HEK293 (cell line): ENCODE results near the gene ATP2A3.

ENCODE experiments used
- CTCF ChIA-PET: fragments of 350-600 bp; formaldehyde crosslinking; extraction: SDS; loops from one replicate; lab custom pipeline; 2021; ENCODE audit warnings: antibody characterized with exemption; lab: Yijun Ruan, JAX
- POLR2A ChIA-PET: fragments of 300-600 bp; formaldehyde crosslinking; extraction: SDS; loops from one replicate; lab custom pipeline; 2020; ENCODE audit warnings: antibody characterized with exemption, inconsistent platforms; lab: Yijun Ruan, JAX
- H3K27ac ChIP-seq: fragments of 200-500 bp; sonication (Bioruptor generic); 2 replicates; pipeline ENCODE4 v1.5.1; 2014; ENCODE audit warnings: low read depth, low read length, control low read depth, inconsistent platforms; ENCODE audit errors: extremely low read depth
- H3K36me3 ChIP-seq, 2 experiments: fragments of 200-500 bp in 1 of 2; sonication (Bioruptor generic) in 1 of 2; 1 replicate in 1 of 2; 2 replicates in 1 of 2; pipeline ENCODE4 v1.5.1; 2014 to 2017; ENCODE audit warnings: inconsistent platforms in 2 of 2, low read length in 2 of 2; ENCODE audit not compliant: control insufficient read depth in 2 of 2, insufficient read depth in 1 of 2
- H3K4me1 ChIP-seq: fragments of 200-500 bp; sonication (Bioruptor generic); 2 replicates; pipeline ENCODE4 v1.5.1; 2014; ENCODE audit warnings: mild to moderate bottlenecking, low read length, inconsistent platforms; ENCODE audit not compliant: control insufficient read depth, insufficient read depth
- H3K4me3 ChIP-seq: 2 replicates; pipeline ENCODE4 v1.5.1; 2011; ENCODE audit warnings: low read depth, mild to moderate bottlenecking, control low read depth, low read length, moderate library complexity
- H3K9me3 ChIP-seq: fragments of 200-500 bp; sonication (Bioruptor generic); 2 replicates; pipeline ENCODE4 v1.5.1; 2014; ENCODE audit warnings: low read depth, low read length, inconsistent platforms; ENCODE audit not compliant: control insufficient read depth, insufficient read depth
- CTCF ChIP-seq: fragments of 450-650 bp; formaldehyde crosslinking; IDR thresholded peaks from 2 replicates; pipeline ENCODE4 v1.5.1; 2016; ENCODE audit warnings: missing biosample characterization, missing genetic modification characterization
- GLI2 ChIP-seq: fragments of 450-650 bp; formaldehyde crosslinking; IDR thresholded peaks from 2 replicates; pipeline ENCODE4; 2017; ENCODE audit warnings: missing biosample characterization, missing genetic modification characterization, low read depth, borderline replicate concordance
- HOXD13 ChIP-seq: sonication (generic); formaldehyde crosslinking; IDR thresholded peaks from 2 replicates; pipeline ENCODE4 v1.8.0; 2022; ENCODE audit warnings: missing genetic modification reagents, borderline replicate concordance
- KLF16 ChIP-seq: fragments of 450-650 bp; formaldehyde crosslinking; IDR thresholded peaks from 2 replicates; pipeline ENCODE4 v1.5.1; 2017; ENCODE audit warnings: missing biosample characterization, missing genetic modification characterization
- OVOL3 ChIP-seq: fragments of 450-650 bp; formaldehyde crosslinking; IDR thresholded peaks from 2 replicates; pipeline ENCODE4 v1.5.1; 2016; ENCODE audit warnings: missing biosample characterization, missing genetic modification characterization
- REPIN1 ChIP-seq: fragments of 450-650 bp; formaldehyde crosslinking; IDR thresholded peaks from 2 replicates; pipeline ENCODE4 v1.5.1; 2017; ENCODE audit warnings: missing biosample characterization, missing genetic modification characterization, low read depth
- SP7 ChIP-seq: fragments of 450-650 bp; formaldehyde crosslinking; IDR thresholded peaks from 2 replicates; pipeline ENCODE4 v1.5.1; 2016; ENCODE audit warnings: missing biosample characterization, missing genetic modification characterization
- YY2 ChIP-seq: fragments of 450-650 bp; formaldehyde crosslinking; IDR thresholded peaks from 2 replicates; pipeline ENCODE4 v1.5.1; 2016; ENCODE audit warnings: missing biosample characterization, missing genetic modification characterization
- ZBTB10 ChIP-seq: fragments of 450-650 bp; formaldehyde crosslinking; IDR thresholded peaks from 2 replicates; pipeline ENCODE4 v1.5.1; 2016; ENCODE audit warnings: missing biosample characterization, missing genetic modification characterization
- ZBTB11 ChIP-seq: fragments of 450-650 bp; formaldehyde crosslinking; conservative IDR thresholded peaks from 2 replicates; pipeline ENCODE4 v1.5.1; 2016; ENCODE audit warnings: low read depth, missing biosample characterization, missing genetic modification characterization
- ZBTB44 ChIP-seq: fragments of 450-650 bp; IDR thresholded peaks from 2 replicates; pipeline ENCODE4 v1.5.1; 2018; ENCODE audit warnings: missing biosample characterization, mild to moderate bottlenecking, missing genetic modification characterization
- ZFHX2 ChIP-seq: fragments of 450-650 bp; formaldehyde crosslinking; conservative IDR thresholded peaks from 2 replicates; pipeline ENCODE4 v1.5.1; 2016; ENCODE audit warnings: missing biosample characterization, missing genetic modification characterization
- ZFP41 ChIP-seq: fragments of 450-650 bp; formaldehyde crosslinking; IDR thresholded peaks from 2 replicates; pipeline ENCODE4 v1.5.1; 2016; ENCODE audit warnings: missing biosample characterization, missing genetic modification characterization, borderline replicate concordance
- ZNF10 ChIP-seq: fragments of 450-650 bp; formaldehyde crosslinking; IDR thresholded peaks from 2 replicates; pipeline ENCODE4 v1.5.1; 2017; ENCODE audit warnings: missing biosample characterization, missing genetic modification characterization
- ZNF112 ChIP-seq: fragments of 450-650 bp; formaldehyde crosslinking; IDR thresholded peaks from 2 replicates; pipeline ENCODE4 v1.5.0; 2017; ENCODE audit warnings: missing biosample characterization, missing genetic modification characterization
- ZNF138 ChIP-seq: fragments of 450-650 bp; formaldehyde crosslinking; IDR thresholded peaks from 2 replicates; pipeline ENCODE4 v1.5.1; 2016; ENCODE audit warnings: missing biosample characterization, missing genetic modification characterization, borderline replicate concordance
- ZNF2 ChIP-seq: fragments of 450-650 bp; formaldehyde crosslinking; IDR thresholded peaks from 2 replicates; pipeline ENCODE4 v1.5.1; 2016; ENCODE audit warnings: missing biosample characterization, missing genetic modification characterization
- ZNF23 ChIP-seq: fragments of 450-650 bp; formaldehyde crosslinking; IDR thresholded peaks from 2 replicates; pipeline ENCODE4 v1.5.1; 2016; ENCODE audit warnings: missing biosample characterization, missing genetic modification characterization, borderline replicate concordance
- ZNF394 ChIP-seq: fragments of 450-650 bp; formaldehyde crosslinking; IDR thresholded peaks from 2 replicates; pipeline ENCODE4 v1.5.1; 2016; ENCODE audit warnings: missing biosample characterization, missing genetic modification characterization, mild to moderate bottlenecking, moderate library complexity, borderline replicate concordance
- ZNF433 ChIP-seq: fragments of 450-650 bp; formaldehyde crosslinking; IDR thresholded peaks from 2 replicates; pipeline ENCODE4 v1.5.1; 2016; ENCODE audit warnings: missing biosample characterization, missing genetic modification characterization, low read depth
- ZNF521 ChIP-seq: fragments of 450-650 bp; formaldehyde crosslinking; IDR thresholded peaks from 2 replicates; pipeline ENCODE4 v1.5.1; 2017; ENCODE audit warnings: missing biosample characterization, mild to moderate bottlenecking, missing genetic modification characterization
- ZNF549 ChIP-seq: fragments of 450-650 bp; IDR thresholded peaks from 2 replicates; pipeline ENCODE4 v1.5.1; 2018; ENCODE audit warnings: missing biosample characterization, missing genetic modification characterization, mild to moderate bottlenecking, inconsistent platforms, moderate library complexity
- ZNF621 ChIP-seq: fragments of 450-650 bp; formaldehyde crosslinking; IDR thresholded peaks from 2 replicates; pipeline ENCODE4 v1.5.1; 2017; ENCODE audit warnings: missing biosample characterization, missing genetic modification characterization
- ZNF623 ChIP-seq: fragments of 450-650 bp; formaldehyde crosslinking; IDR thresholded peaks from 2 replicates; pipeline ENCODE4 v1.5.1; 2016; ENCODE audit warnings: missing biosample characterization, missing genetic modification characterization
- ZNF658 ChIP-seq: fragments of 450-650 bp; formaldehyde crosslinking; IDR thresholded peaks from 2 replicates; pipeline ENCODE4; 2016; ENCODE audit warnings: missing biosample characterization, missing genetic modification characterization
- ZNF660 ChIP-seq: fragments of 450-650 bp; IDR thresholded peaks from 2 replicates; pipeline ENCODE4 v1.5.1; 2018; ENCODE audit warnings: missing biosample characterization, mild to moderate bottlenecking, missing genetic modification characterization
- ZNF664 ChIP-seq: fragments of 450-650 bp; formaldehyde crosslinking; IDR thresholded peaks from 2 replicates; pipeline ENCODE4 v1.5.1; 2016; ENCODE audit warnings: missing biosample characterization, missing genetic modification characterization

Gene ATP2A3

GRCh38 chr17:3952186-3952585, 12.1 kb downstream of the ATP2A3 start (continued):
- TF ChIP-seq ZBTB44 (tag by site-specific recombination) (no peak), ZNF23 (tag by site-specific recombination) (no peak), CTCF (tag by site-specific recombination) (no peak), OVOL3 (tag by site-specific recombination) (no peak), ZNF10 (tag by site-specific recombination) (no peak)

GRCh38 chr17:3951420-3951819, 12.8 kb downstream of the ATP2A3 start:
- Histone ChIP-seq H3K36me3 (no peaks in the 10 kb centered on the region), H3K9me3 (no peaks in the 10 kb centered on the region), H3K4me1 (no peaks in the 10 kb centered on the region), H3K4me3 (no peak overlapping the region), H3K27ac (no peak overlapping the region)
- ChIA-PET POLR2A (no interaction called here), CTCF (no interaction called here)
- TF ChIP-seq ZNF549 (tag by site-specific recombination) (no peak), REPIN1 (no peak), ZNF2 (tag by site-specific recombination) (no peak), ZNF660 (tag by site-specific recombination) (no peak), ZFHX2 (no peak), ZNF112 (no peak), ZFP41 (tag by site-specific recombination) (no peak), ZBTB10 (tag by site-specific recombination) (no peak), KLF16 (tag by site-specific recombination) (no peak), ZNF658 (tag by site-specific recombination) (no peak), HOXD13 (CRISPR knock-in tag) (no peak), YY2 (no peak)

- ChIA-PET POLR2A (no interaction called here), CTCF (interaction anchor here (0.6 kb wide), 1 partner anchor 59 kb away, joined by 4 read pairs; no protein-coding TSS in a partner anchor)
- no peak overlapping the region for H3K27ac ChIP-seq
- H3K4me1 ChIP-seq, result no peaks in the 10 kb centered on the region
- no peaks in the 10 kb centered on the region for H3K9me3 ChIP-seq
- H3K36me3 ChIP-seq, result no peaks in the 10 kb centered on the region
- no peak overlapping the region for H3K4me3 ChIP-seq
- peak; percentile 80 for TF ChIP-seq ZNF623
- TF ChIP-seq ZNF138 (tag by site-specific recombination), result 0 out of 2 replicates have a peak, but pooled peaks have one; percentile 58
- no peak for TF ChIP-seq ZNF521 (tag by site-specific recombination)
- TF ChIP-seq ZBTB11, result peak; percentile 76
- TF ChIP-seq ZNF664 (tag by site-specific recombination), result peak; percentile 63; the same call in 1 of the 2 replicates
- TF ChIP-seq ZNF621 (tag by site-specific recombination), result no peak
- TF ChIP-seq ZNF433 (tag by site-specific recombination), result peak; percentile 78
- no peak for TF ChIP-seq SP7 (tag by site-specific recombination)
- TF ChIP-seq GLI2, result peak; percentile 29; the same call in 1 of the 2 replicates
- peak; percentile 98 for TF ChIP-seq ZNF394 (tag by site-specific recombination)
Measured at GRCh38 chr17:3951003-3951402, 13.2 kb downstream of the ATP2A3 start.
